ENCODE data around the gene CKAP4.
A peak's percentile ranks its signal among the peaks of the same experiment; 100 is the strongest.

The CKAP4 gene

GRCh38 chr12:106274575-106275121 is 26.8 kb upstream of the CKAP4 start:
- no peak for DNase-seq

GRCh38 chr12:106274012-106274411 is 26.2 kb upstream of the CKAP4 start:
- no peak for DNase-seq

- DNase-seq: no peak
These were observed 25.7 kb upstream of the CKAP4 start for GRCh38 chr12:106273491-106273890.

- DNase-seq: no peak
These were observed 24.0 kb upstream of the CKAP4 start for GRCh38 chr12:106271575-106272505.

- DNase-seq: no peak
These were observed 21.4 kb upstream of the CKAP4 start for GRCh38 chr12:106269150-106269771.

GRCh38 chr12:106267535-106267934 is 19.7 kb upstream of the CKAP4 start:
- no peak for DNase-seq

- no peak for DNase-seq
These were observed 17.3 kb upstream of the CKAP4 start for GRCh38 chr12:106265116-106265515.

GRCh38 chr12:106258935-106259334 is 11.1 kb upstream of the CKAP4 start:
- DNase-seq: no peak

GRCh38 chr12:106258226-106258625 is 10.4 kb upstream of the CKAP4 start:
- DNase-seq: no peak

- no peak for DNase-seq
These were observed 8.7 kb upstream of the CKAP4 start for GRCh38 chr12:106256524-106256923.

- no peak for DNase-seq
These were observed 8.1 kb upstream of the CKAP4 start for GRCh38 chr12:106255952-106256351.

GRCh38 chr12:106255493-106255892 is 7.7 kb upstream of the CKAP4 start:
- DNase-seq: no peak

GRCh38 chr12:106254724-106255123 is 6.9 kb upstream of the CKAP4 start:
- DNase-seq: no peak

GRCh38 chr12:106251631-106252455 is 4.0 kb upstream of the CKAP4 start:
- DNase-seq: no peak

GRCh38 chr12:106249411-106250135 is 1.8 kb upstream of the CKAP4 start:
- DNase-seq: no peak

- DNase-seq: peak; percentile 45
These were observed 1.1 kb upstream of the CKAP4 start for GRCh38 chr12:106248846-106249371.

- peak; percentile 23 for DNase-seq
These were observed 559 bp upstream of the CKAP4 start for GRCh38 chr12:106248312-106248845.

- DNase-seq: peak; percentile 63
These were observed 738 bp downstream of the CKAP4 start for GRCh38 chr12:106246891-106247673.

- DNase-seq: no peak
These were observed 2.1 kb downstream of the CKAP4 start for GRCh38 chr12:106245767-106246166.

GRCh38 chr12:106243620-106244019 is 4.2 kb downstream of the CKAP4 start:
- DNase-seq: no peak

- no peak for DNase-seq
These were observed 7.0 kb downstream of the CKAP4 start for GRCh38 chr12:106240821-106241220.
